ENCODE measurements around the gene CCNH.

Gene CCNH

DNA sequence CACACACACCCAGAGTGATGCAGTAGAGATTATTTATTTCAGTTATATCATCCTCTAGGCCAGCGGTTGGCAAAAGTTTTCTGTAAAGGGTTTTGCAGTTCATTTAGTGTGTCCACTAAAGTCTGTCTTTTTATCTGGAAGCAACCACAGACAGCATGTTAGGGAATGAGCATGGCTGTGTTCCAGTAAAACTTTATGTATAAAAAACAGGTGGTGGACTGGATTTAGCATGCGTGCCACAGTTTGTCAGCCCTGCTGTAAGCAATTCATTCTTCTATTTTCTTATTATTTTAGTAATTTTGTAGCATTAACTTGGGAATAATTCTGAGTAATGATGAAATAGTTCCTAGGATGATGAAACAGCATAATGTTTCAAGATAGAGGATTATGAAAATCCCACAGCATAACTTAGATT, 51.7 kb downstream of the CCNH start:
- DNase-seq (ENCODE audit: low read depth in 2 of 2) = no peak

DNA sequence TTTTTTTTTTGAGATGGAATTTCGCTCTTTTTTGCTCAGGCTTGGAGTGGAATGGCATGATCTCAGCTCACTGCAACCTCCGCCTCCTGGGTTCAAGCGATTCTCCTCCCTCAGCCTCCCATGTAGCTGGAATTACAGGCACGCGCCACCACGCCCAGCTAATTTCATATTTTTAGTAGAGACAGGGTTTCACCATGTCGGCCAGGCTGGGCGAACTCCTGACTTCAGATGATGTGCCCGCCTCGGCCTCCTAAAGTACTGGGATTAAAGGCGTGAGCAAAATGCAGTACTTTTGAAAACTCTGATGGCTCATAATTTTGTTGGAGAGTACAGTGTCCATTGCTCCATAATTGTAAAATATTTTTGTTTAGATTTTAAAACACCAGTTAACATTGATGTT, 52.6 kb downstream of the CCNH start:
- no peak for DNase-seq (ENCODE audit: low read depth in 2 of 2)

DNA sequence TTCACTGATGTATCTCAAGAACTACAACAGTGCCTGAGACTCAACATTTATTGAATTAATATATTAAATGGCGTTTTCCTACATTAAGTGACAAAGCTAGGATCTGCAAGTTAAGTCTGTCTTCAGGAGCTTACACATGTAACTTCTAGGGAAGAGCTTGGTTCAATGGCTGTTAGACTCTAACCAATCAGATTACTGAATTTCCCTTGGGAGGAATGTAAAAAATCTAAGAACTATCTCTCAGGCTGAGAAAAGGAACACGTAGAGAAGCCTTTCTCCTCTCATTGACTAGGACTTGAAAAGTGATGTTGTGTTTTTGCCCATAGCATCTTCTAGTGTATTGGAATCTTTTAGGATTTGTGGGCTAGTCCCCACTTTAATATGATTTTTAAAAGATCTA, 53.6 kb downstream of the CCNH start:
- no peak for DNase-seq (ENCODE audit: low read depth in 2 of 2)

DNA sequence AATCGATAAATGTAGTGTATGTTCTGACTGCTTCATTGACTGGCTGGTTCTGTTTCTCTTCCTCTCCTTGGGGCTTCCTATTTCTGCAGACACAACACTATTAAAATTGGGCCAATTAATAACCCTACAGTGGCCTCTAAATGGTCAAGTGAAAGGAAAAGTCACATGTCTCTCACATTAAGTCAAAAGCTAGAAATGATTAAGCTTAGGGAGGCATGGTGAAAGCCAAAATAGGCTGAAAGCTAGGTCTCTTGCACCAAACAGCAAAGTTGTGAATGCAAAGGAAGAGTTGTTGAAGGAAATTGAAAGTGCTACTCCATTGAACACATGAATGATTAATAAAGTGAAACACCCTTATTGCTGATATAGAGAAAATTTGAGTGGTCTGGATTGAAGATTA, 58.2 kb downstream of the CCNH start:
- DNase-seq (ENCODE audit: low read depth in 2 of 2) = no peak

DNA sequence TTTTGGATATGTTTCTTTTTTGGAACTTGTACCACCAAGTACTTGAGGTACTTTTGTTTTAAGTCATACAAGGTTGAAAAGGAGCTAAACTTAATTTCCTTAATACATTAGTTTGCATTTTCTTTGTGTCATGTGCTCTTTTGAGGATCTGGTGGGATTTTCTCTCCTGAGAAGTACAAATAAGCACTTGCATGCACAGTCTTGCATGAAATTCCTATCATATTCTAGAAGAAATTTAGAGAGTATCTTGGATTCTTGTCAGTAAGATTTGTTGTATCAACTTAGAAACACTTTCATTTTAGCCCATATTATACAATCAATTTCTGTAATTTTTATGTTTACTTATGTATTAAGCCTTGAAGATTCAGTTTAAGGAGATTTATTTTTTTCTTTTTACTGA, 64.9 kb downstream of the CCNH start:
- no peak for DNase-seq (ENCODE audit: low read depth in 2 of 2)

DNA sequence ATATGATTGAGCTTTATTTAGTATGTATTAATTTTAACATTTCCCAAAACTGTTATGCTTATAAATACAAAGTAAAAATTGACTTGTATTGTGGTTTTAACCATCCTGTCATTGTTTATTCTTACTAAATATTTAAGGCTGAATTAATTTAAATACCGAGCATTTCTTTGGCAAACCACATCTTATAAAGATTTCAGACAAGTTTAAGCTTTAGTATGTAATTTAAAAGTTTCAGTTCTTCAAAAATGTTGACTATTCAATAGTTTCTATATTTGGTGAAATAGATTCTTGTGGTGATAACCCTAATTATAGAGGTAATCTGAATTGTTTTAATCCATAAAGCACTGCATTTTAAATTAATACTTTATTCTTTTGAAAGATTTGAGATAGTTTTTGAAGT, 65.5 kb downstream of the CCNH start:
- no peak for DNase-seq (ENCODE audit: low read depth in 2 of 2)
